Measurements from ENCODE around the gene CDH4.

GRCh38 chr20:61739832-61740118 lies 487.7 kb downstream of the CDH4 start:
- no peak for TF ChIP-seq CTCF (conservative IDR thresholded peaks at IDR 0.05; ENCODE audit: low read depth, low read length)
- no peak for TF ChIP-seq RAD21 (IDR thresholded peaks at IDR 0.05; ENCODE audit: low read length)
- TF ChIP-seq RFX5 (IDR thresholded peaks at IDR 0.05; ENCODE audit: low read depth, low read length): no peak
- TF ChIP-seq POLR2A (IDR thresholded peaks at IDR 0.05; ENCODE audit: low read depth, low read length): no peak
- no peak for TF ChIP-seq MXI1 (IDR thresholded peaks at IDR 0.05; ENCODE audit: borderline replicate concordance, low read depth, low read length)
- no peak for TF ChIP-seq CEBPB (IDR thresholded peaks at IDR 0.05; ENCODE audit: low read depth, low read length)
- TF ChIP-seq SMC3 (IDR thresholded peaks at IDR 0.05; ENCODE audit: low read depth, low read length): no peak
- no peak for TF ChIP-seq BHLHE40 (IDR thresholded peaks at IDR 0.05; ENCODE audit: low read depth, low read length)
- no peak for TF ChIP-seq MAFK (IDR thresholded peaks at IDR 0.05; ENCODE audit: low read depth, low read length)
- TF ChIP-seq ELK1 (IDR thresholded peaks at IDR 0.05; ENCODE audit: borderline replicate concordance, low read depth, low read length): no peak

Measured in IMR-90 (cell line).